Measurements from ENCODE around the gene MEGF11.

DNA sequence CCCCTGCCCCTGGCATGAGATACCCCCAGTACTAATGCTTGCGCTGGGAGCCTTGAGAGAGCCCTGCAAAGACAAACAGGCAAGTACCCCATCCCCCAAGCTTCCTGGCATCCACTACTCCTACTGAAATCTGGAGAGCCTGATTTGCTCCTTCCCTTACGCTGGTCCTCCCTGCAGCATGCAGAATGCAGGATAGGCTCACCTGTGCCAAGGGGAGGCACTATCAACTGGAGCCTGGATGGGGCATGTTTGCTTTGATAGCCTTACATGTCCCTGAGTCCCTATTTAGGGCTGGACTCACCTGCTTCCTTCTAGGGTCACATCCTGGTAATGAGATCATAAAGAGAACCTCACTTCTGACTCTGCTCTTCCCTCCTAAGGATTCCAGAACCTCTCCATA is 341.3 kb downstream of the MEGF11 start:
- TF ChIP-seq POLR2A (IDR thresholded peaks at IDR 0.05) (no peak), EP300 (IDR thresholded peaks at IDR 0.05) (no peak)
